HepG2 (cell line): Measurements from ENCODE around the gene SLC2A4. TPM values are rescaled to one million over a fixed set of nuclear protein-coding genes. Genes with fewer than 3 reads are reported as not detected.

Source experiments
- MAFG ChIP-seq: sonication (generic); formaldehyde crosslinking; IDR thresholded peaks from 2 replicates; pipeline ENCODE4 v1.5.1; 2020; ENCODE audit warnings: mild to moderate bottlenecking, missing genetic modification reagents
- NCOA2 ChIP-seq: sonication (generic); formaldehyde crosslinking; IDR thresholded peaks from 2 replicates; pipeline ENCODE4 v1.8.0; 2022; ENCODE audit warnings: inconsistent platforms
- NFE2 ChIP-seq: sonication (generic); formaldehyde crosslinking; IDR thresholded peaks from 2 replicates; pipeline ENCODE4 v1.4.0; 2020; ENCODE audit warnings: missing genetic modification reagents
- PAX8 ChIP-seq: sonication (generic); formaldehyde crosslinking; IDR thresholded peaks from 2 replicates; pipeline ENCODE4 v1.8.0; 2022; ENCODE audit warnings: mild to moderate bottlenecking, missing genetic modification reagents, borderline replicate concordance
- RXRB ChIP-seq: IDR thresholded peaks from 2 replicates; pipeline ENCODE4 v1.6.1; 2016; ENCODE audit warnings: borderline replicate concordance, missing genetic modification reagents, missing compliant biosample characterization
- SRSF4 ChIP-seq: fragments of 200-400 bp; formaldehyde crosslinking; IDR thresholded peaks from one replicate; pipeline ENCODE4 v1.6.1; 2018; ENCODE audit warnings: mild to moderate bottlenecking, low read depth, low read length, moderate library complexity; ENCODE audit not compliant: poor library complexity, severe bottlenecking
- TAF1 ChIP-seq: sonication (generic); formaldehyde crosslinking; IDR thresholded peaks from 2 replicates; pipeline ENCODE4 v1.4.0; 2020; ENCODE audit warnings: missing genetic modification reagents
- ZKSCAN1 ChIP-seq: fragments of 150-350 bp; IDR thresholded peaks from 2 replicates; pipeline ENCODE4 v1.6.1; 2014; ENCODE audit warnings: low read length
- ZNF432 ChIP-seq: sonication (generic); formaldehyde crosslinking; IDR thresholded peaks from 2 replicates; pipeline ENCODE4 v1.5.0; 2020; ENCODE audit warnings: missing genetic modification reagents, mild to moderate bottlenecking, borderline replicate concordance
- ZNF557 ChIP-seq: sonication (generic); formaldehyde crosslinking; IDR thresholded peaks from 2 replicates; pipeline ENCODE4 v1.4.0; 2020; ENCODE audit warnings: missing genetic modification reagents
- ZSCAN20 ChIP-seq: sonication (generic); formaldehyde crosslinking; IDR thresholded peaks from 2 replicates; pipeline ENCODE4 v1.4.0; 2020; ENCODE audit warnings: missing genetic modification reagents, mild to moderate bottlenecking, borderline replicate concordance
- polyA plus RNA-seq, 8 experiments: library from polyadenylated mRNA; depleted of rRNA in 3 of 8; stranded (reverse) in 7 of 8; unstranded in 1 of 8; fragments of >200 nt; fragmentation: Illumina TruSeq in 4 of 8; extraction: Trizol in 4 of 8; gene quantifications; 2 replicates each; pipeline versions ENCODE4 v1.2.1 to v1.2.3, GENCODE V29; 2011 to 2016; ENCODE audit warnings: low read depth in 4 of 8, missing spikeins in 1 of 8, mixed read lengths in 1 of 8; ENCODE audit not compliant: insufficient read depth in 1 of 8
- total RNA-seq, 5 experiments: library from RNA; depleted of rRNA; stranded (reverse); fragments of >200 nt; fragmentation: Illumina TruSeq; extraction: Trizol; gene quantifications; 2 replicates each; pipeline ENCODE4 v1.2.3, GENCODE V29; 2016; ENCODE audit warnings: low read depth in 1 of 5
- TF ChIP-seq, protein P1 (sequence below): sonication (generic); formaldehyde crosslinking; IDR thresholded peaks from 2 replicates; pipeline ENCODE4 v1.4.0; 2020; ENCODE audit warnings: mild to moderate bottlenecking, missing genetic modification reagents
- TF ChIP-seq, protein P2 (sequence below): IDR thresholded peaks from 2 replicates; pipeline ENCODE4 v1.6.1; 2016; ENCODE audit warnings: low read depth, borderline replicate concordance
- TF ChIP-seq, protein P3 (sequence below): sonication (generic); formaldehyde crosslinking; conservative IDR thresholded peaks from 2 replicates; pipeline ENCODE4 v1.4.0; 2020; ENCODE audit warnings: missing genetic modification reagents
- TF ChIP-seq, protein P4 (sequence below): sonication (generic); formaldehyde crosslinking; IDR thresholded peaks from 2 replicates; pipeline ENCODE4 v1.4.0; 2020; ENCODE audit warnings: mild to moderate bottlenecking, missing genetic modification reagents, borderline replicate concordance

The SLC2A4 gene
- total and polyA plus RNA-seq, 2 of the 13 experiments (the other 11 are each of a cell fraction or from before 2014, with no cell fraction given), result 4.9 to 5.8 TPM

DNA sequence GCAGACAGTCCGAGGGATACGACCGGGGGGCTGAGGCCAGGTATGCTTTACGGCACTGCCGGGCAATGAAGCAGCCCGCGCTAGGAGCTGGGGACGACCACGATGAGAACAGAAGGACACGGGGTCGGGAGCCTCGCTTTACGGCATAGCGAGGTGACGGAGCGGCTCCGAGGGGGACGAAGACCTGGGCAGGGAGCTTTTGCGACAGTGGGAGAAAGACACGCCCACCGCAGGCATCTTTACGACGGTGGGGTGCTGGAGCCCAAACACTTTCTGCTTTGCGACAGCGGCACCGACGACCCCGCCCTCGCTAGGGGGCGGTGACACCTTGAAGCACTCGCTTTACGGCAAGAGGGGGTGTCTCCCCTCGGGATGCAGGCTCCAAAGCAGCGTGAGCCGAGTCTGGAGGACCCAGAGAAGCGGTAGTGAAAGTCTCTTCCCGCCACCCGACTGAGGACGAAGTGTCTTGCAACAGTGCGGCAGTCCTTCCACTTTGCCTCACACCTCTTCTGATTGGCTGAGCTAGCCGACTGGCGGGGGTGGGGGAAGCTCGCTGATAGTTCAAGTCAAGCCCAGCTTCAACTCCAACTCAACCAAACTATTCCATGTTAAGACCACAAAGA is 48.0 kb downstream of the SLC2A4 start (continued):
- TF ChIP-seq, protein P1, sequence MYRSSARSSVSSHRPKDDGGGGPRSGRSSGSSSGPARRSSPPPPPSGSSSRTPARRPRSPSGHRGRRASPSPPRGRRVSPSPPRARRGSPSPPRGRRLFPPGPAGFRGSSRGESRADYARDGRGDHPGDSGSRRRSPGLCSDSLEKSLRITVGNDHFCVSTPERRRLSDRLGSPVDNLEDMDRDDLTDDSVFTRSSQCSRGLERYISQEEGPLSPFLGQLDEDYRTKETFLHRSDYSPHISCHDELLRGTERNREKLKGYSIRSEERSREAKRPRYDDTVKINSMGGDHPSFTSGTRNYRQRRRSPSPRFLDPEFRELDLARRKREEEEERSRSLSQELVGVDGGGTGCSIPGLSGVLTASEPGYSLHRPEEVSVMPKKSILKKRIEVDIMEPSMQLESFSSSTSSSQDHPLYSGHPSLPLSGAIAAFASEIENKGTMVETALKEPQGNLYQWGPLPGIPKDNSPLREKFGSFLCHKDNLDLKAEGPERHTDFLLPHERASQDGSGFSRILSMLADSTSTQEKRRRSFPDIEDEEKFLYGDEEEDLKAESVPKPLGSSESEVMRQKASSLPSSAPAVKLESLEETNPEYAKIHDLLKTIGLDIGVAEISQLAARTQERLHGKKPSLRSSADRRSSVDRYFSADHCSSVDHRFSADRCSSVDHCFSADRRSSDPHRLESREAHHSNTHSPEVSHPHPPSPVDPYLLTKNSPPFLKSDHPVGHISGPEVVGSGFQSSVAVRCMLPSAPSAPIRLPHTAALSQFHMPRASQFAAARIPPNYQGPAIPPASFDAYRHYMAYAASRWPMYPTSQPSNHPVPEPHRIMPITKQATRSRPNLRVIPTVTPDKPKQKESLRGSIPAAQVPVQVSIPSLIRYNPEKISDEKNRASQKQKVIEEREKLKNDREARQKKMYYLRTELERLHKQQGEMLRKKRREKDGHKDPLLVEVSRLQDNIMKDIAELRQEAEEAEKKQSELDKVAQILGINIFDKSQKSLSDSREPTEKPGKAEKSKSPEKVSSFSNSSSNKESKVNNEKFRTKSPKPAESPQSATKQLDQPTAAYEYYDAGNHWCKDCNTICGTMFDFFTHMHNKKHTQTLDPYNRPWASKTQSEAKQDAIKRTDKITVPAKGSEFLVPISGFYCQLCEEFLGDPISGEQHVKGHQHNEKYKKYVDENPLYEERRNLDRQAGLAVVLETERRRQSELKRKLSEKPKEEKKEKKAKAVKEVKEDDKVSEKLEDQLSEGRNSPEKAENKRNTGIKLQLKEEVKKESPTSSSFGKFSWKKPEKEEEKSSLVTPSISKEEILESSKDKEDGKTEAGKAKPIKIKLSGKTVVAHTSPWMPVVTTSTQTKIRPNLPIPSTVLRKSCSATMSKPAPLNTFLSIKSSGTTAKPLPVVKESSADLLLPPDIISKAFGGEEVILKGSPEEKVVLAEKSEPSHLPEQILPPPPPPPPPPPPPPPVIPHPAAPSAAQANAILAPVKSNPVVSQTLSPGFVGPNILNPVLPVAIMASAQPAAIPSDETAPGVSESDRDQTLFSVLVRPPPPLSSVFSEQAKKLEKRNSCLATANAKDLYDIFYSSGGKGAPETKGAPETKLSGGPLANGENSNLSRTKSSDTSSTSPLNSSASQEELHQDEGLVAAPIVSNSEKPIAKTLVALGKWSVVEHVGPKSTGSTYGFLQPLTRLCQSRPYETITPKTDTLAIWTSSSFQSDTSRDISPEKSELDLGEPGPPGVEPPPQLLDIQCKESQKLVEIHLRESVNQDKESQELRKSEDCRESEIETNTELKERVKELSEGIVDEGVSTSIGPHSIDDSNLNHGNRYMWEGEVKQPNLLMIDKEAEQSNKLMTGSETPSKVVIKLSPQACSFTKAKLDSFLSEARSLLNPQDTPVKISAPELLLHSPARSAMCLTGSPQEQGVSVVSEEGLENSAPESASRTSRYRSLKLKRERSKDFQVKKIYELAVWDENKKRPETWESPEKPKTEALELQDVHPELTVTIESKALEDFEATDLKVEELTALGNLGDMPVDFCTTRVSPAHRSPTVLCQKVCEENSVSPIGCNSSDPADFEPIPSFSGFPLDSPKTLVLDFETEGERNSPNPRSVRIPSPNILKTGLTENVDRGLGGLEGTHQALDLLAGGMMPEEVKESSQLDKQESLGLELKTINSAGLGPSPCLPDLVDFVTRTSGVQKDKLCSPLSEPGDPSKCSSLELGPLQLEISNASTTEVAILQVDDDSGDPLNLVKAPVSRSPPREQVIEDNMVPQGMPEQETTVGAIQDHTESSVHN, result no peak
- TF ChIP-seq MAFG (CRISPR knock-in tag) (no peak), NFE2 (CRISPR knock-in tag) (no peak), ZKSCAN1 (no peak), SRSF4 (no peak), ZNF432 (no peak), NCOA2 (CRISPR knock-in tag) (peak; percentile 16; the same call in 1 of the 2 replicates), ZNF557 (CRISPR knock-in tag) (no peak; the same call in 1 of the 2 replicates), RXRB (CRISPR knock-in tag) (peak; percentile 52; the same call in 1 of the 2 replicates), TAF1 (0 out of 2 replicates have a peak, but pooled peaks have one; percentile 31), PAX8 (CRISPR knock-in tag) (no peak), ZSCAN20 (no peak)
- TF ChIP-seq, protein P2, sequence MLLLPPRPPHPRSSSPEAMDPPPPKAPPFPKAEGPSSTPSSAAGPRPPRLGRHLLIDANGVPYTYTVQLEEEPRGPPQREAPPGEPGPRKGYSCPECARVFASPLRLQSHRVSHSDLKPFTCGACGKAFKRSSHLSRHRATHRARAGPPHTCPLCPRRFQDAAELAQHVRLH, result peak; percentile 79; the same call in 1 of the 2 replicates
- TF ChIP-seq, protein P3, sequence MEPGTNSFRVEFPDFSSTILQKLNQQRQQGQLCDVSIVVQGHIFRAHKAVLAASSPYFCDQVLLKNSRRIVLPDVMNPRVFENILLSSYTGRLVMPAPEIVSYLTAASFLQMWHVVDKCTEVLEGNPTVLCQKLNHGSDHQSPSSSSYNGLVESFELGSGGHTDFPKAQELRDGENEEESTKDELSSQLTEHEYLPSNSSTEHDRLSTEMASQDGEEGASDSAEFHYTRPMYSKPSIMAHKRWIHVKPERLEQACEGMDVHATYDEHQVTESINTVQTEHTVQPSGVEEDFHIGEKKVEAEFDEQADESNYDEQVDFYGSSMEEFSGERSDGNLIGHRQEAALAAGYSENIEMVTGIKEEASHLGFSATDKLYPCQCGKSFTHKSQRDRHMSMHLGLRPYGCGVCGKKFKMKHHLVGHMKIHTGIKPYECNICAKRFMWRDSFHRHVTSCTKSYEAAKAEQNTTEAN (CRISPR knock-in tag), result no peak
- TF ChIP-seq, protein P4, sequence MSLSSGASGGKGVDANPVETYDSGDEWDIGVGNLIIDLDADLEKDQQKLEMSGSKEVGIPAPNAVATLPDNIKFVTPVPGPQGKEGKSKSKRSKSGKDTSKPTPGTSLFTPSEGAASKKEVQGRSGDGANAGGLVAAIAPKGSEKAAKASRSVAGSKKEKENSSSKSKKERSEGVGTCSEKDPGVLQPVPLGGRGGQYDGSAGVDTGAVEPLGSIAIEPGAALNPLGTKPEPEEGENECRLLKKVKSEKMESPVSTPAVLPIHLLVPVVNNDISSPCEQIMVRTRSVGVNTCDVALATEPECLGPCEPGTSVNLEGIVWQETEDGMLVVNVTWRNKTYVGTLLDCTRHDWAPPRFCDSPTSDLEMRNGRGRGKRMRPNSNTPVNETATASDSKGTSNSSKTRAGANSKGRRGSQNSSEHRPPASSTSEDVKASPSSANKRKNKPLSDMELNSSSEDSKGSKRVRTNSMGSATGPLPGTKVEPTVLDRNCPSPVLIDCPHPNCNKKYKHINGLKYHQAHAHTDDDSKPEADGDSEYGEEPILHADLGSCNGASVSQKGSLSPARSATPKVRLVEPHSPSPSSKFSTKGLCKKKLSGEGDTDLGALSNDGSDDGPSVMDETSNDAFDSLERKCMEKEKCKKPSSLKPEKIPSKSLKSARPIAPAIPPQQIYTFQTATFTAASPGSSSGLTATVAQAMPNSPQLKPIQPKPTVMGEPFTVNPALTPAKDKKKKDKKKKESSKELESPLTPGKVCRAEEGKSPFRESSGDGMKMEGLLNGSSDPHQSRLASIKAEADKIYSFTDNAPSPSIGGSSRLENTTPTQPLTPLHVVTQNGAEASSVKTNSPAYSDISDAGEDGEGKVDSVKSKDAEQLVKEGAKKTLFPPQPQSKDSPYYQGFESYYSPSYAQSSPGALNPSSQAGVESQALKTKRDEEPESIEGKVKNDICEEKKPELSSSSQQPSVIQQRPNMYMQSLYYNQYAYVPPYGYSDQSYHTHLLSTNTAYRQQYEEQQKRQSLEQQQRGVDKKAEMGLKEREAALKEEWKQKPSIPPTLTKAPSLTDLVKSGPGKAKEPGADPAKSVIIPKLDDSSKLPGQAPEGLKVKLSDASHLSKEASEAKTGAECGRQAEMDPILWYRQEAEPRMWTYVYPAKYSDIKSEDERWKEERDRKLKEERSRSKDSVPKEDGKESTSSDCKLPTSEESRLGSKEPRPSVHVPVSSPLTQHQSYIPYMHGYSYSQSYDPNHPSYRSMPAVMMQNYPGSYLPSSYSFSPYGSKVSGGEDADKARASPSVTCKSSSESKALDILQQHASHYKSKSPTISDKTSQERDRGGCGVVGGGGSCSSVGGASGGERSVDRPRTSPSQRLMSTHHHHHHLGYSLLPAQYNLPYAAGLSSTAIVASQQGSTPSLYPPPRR, result peak; percentile 57; the same call in 1 of the 2 replicates
